SK-N-MC (cell line): ENCODE data around the gene SYT2.

ENCODE experiments used
- DNase-seq: peaks from one replicate; pipeline ENCODE4 v3.0.0-alpha.2; 2011; ENCODE audit warnings: low read depth, low spot score
- H3K27ac ChIP-seq: fragments of 200-600 bp; sonication (generic); 2 replicates; pipeline ENCODE4 v1.5.1; 2016; ENCODE audit warnings: mixed run types
- H3K36me3 ChIP-seq: fragments of 200-600 bp; sonication (generic); 2 replicates; pipeline ENCODE4 v1.6.1; 2017; ENCODE audit warnings: antibody characterized with exemption, low read length, mixed read lengths; ENCODE audit not compliant: insufficient read depth
- H3K4me3 ChIP-seq: fragments of 200-600 bp; sonication (generic); 2 replicates; pipeline ENCODE4 v1.5.1; 2016
- H3K9ac ChIP-seq: fragments of 200-600 bp; sonication (generic); 2 replicates; pipeline ENCODE4 v1.8.0; 2017; ENCODE audit warnings: mixed run types, mixed read lengths; ENCODE audit not compliant: insufficient read length
- H3K9me3 ChIP-seq: fragments of 200-600 bp; sonication (generic); 2 replicates; pipeline ENCODE4 v1.6.1; 2017; ENCODE audit warnings: low read depth, mild to moderate bottlenecking, antibody characterized with exemption, low read length, moderate library complexity, mixed read lengths
- EZH2 ChIP-seq: fragments of 200-600 bp; sonication (generic); IDR thresholded peaks from one replicate; pipeline ENCODE4 v1.6.1; 2017; ENCODE audit warnings: antibody characterized with exemption
- FOXP2 ChIP-seq: optimal IDR thresholded peaks from 2 replicates; pipeline ENCODE3; 2011; ENCODE audit warnings: mild to moderate bottlenecking, moderate library complexity; ENCODE audit not compliant: insufficient read depth; ENCODE audit errors: extremely low read length, control extremely low read depth
- POLR2AphosphoS5 ChIP-seq: IDR thresholded peaks from 2 replicates; pipeline ENCODE4 v1.6.1; 2012; ENCODE audit warnings: mild to moderate bottlenecking, low read depth, low read length, borderline replicate concordance

The SYT2 gene

GRCh38 chr1:202571719-202572339, 138.4 kb downstream of the SYT2 start:
- Histone ChIP-seq H3K27ac (no peak overlapping the region), H3K9me3 (no peaks in the 10 kb centered on the region), H3K9ac (no peak overlapping the region), H3K4me3 (no peak overlapping the region), H3K36me3 (no peaks in the 10 kb centered on the region)
- TF ChIP-seq EZH2 (no peak), FOXP2 (no peak), POLR2AphosphoS5 (no peak)
- no peak for DNase-seq

- no peak for DNase-seq
- Histone ChIP-seq H3K36me3 (no peaks in the 10 kb centered on the region), H3K9ac (no peak overlapping the region), H3K27ac (no peak overlapping the region), H3K4me3 (no peak overlapping the region), H3K9me3 (no peaks in the 10 kb centered on the region)
- no peak for TF ChIP-seq POLR2AphosphoS5
- no peak for TF ChIP-seq FOXP2
- no peak for TF ChIP-seq EZH2
Measured at GRCh38 chr1:202569393-202570322, 140.6 kb downstream of the SYT2 start.

DNA sequence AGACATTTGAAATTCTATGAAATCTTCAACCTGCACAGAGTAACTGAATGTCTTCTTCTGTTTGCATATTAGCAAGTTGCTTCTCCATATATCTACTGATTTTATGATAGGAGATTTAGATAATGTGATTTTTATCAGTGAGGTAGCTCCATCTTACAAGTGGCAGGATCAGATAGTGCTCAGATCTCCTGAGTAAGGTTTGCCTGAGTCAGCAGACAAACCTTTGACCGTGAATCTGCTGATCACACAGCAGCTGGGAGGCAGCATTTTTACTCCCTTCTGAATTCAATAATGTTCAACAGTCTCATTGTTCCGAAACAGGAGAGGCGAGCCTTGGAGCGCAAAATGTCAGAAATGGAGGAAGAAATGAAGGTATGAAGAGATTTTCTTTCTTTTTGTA, 141.4 kb downstream of the SYT2 start:
- no peaks in the 10 kb centered on the region for H3K36me3 ChIP-seq
- no peak for TF ChIP-seq POLR2AphosphoS5
- no peak for TF ChIP-seq FOXP2
- no peak for TF ChIP-seq EZH2
- no peak overlapping the region for H3K9ac ChIP-seq
- DNase-seq: no peak
- H3K27ac ChIP-seq: no peak overlapping the region
- no peak overlapping the region for H3K4me3 ChIP-seq
- no peaks in the 10 kb centered on the region for H3K9me3 ChIP-seq

DNA sequence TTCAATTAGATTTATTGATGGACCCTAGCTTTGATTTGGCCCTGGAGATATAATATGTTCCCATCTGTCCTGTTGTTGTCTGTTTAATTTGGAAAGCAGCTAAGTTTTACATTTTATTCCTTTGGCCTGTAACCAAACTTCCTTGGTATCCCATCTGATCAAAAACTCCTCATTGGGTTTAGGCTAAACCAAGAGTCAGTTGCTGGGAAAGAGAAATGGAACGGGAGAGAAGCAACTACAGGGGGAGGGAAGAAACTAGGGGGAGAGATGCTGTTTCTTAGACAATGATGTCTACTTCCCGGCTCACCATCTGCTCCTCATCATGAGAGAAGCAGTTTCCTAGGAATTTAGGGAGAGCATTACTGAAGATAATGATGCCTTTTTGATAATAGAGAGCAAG, 141.8 kb downstream of the SYT2 start:
- TF ChIP-seq EZH2 (no peak), POLR2AphosphoS5 (no peak), FOXP2 (no peak)
- Histone ChIP-seq H3K36me3 (no peaks in the 10 kb centered on the region), H3K27ac (no peak overlapping the region)

GRCh38 chr1:202567738-202568137, 142.5 kb downstream of the SYT2 start:
- no peak for DNase-seq
- H3K4me3 ChIP-seq: no peak overlapping the region
- H3K36me3 ChIP-seq: no peaks in the 10 kb centered on the region
- no peak overlapping the region for H3K9ac ChIP-seq
- no peaks in the 10 kb centered on the region for H3K9me3 ChIP-seq
- no peak for TF ChIP-seq FOXP2
- no peak for TF ChIP-seq EZH2
- no peak for TF ChIP-seq POLR2AphosphoS5
- H3K27ac ChIP-seq: no peak overlapping the region

More for the DNA sequence above, 141.8 kb downstream of the SYT2 start:
- no peak overlapping the region for H3K9ac ChIP-seq
- H3K9me3 ChIP-seq: no peaks in the 10 kb centered on the region
- no peak overlapping the region for H3K4me3 ChIP-seq
- DNase-seq: no peak

GRCh38 chr1:202565890-202566602, 144.2 kb downstream of the SYT2 start:
- H3K27ac ChIP-seq: no peak overlapping the region
- no peak for TF ChIP-seq FOXP2
- TF ChIP-seq EZH2: no peak
- no peak for TF ChIP-seq POLR2AphosphoS5
- no peaks in the 10 kb centered on the region for H3K9me3 ChIP-seq
- no peak overlapping the region for H3K4me3 ChIP-seq
- DNase-seq: no peak
- no peak overlapping the region for H3K9ac ChIP-seq
- no peaks in the 10 kb centered on the region for H3K36me3 ChIP-seq

DNA sequence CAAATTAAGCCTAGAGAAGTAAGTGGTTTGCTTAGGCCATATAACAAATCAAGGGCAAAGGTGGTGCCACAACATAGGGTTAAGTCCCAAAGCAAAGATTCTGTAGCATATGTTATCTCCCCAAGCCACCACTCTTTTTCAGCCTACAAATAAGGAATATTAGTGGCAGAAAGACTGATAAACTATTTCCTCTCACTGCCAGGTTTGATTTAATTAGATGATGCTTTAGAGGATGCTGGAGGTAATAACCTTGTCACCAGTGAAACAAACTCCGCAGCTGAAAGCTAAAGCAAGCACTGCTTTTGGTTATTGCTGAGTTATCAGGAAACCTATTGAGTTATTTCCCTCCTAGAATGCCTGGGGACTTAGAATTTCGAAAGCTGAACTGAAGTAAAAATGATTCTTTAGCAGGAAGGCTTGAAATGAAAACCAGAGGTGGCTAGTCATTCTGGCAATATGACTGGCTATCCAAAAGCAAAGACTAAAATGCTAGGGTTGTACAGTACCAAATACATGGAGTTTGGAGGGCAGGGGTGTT, 145.2 kb downstream of the SYT2 start:
- DNase-seq: no peak
- H3K9me3 ChIP-seq: no peaks in the 10 kb centered on the region
- H3K36me3 ChIP-seq: no peaks in the 10 kb centered on the region
- no peak for TF ChIP-seq POLR2AphosphoS5
- H3K9ac ChIP-seq: no peak overlapping the region
- no peak overlapping the region for H3K27ac ChIP-seq
- H3K4me3 ChIP-seq: no peak overlapping the region

DNA sequence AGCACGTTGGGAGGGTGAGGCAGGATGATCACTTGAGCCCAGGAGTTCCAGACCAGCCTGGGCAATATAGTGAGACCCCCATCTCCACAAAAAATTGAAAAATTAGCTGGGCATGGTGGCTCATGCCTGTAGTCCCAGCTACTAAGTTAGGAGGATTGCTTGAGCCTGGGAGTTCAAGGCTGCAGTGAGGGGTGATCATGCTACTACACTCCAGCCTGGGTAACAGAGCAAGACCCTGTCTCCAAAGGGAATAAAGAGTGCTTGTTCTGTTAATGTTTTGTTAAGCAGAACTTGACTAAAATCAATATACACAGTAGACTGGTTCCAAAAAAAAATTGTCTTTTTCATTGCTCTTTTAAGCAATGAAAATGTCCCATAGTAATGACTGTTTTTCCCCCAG, 146.4 kb downstream of the SYT2 start:
- H3K4me3 ChIP-seq: no peak overlapping the region
- no peak for TF ChIP-seq EZH2
- TF ChIP-seq FOXP2: no peak
- no peak for TF ChIP-seq POLR2AphosphoS5
- H3K36me3 ChIP-seq: no peaks in the 10 kb centered on the region
- DNase-seq: no peak
- H3K9ac ChIP-seq: no peak overlapping the region
- no peak overlapping the region for H3K27ac ChIP-seq
- no peaks in the 10 kb centered on the region for H3K9me3 ChIP-seq
